Measurements from ENCODE around the gene CYLD.

CYLD gene

DNA sequence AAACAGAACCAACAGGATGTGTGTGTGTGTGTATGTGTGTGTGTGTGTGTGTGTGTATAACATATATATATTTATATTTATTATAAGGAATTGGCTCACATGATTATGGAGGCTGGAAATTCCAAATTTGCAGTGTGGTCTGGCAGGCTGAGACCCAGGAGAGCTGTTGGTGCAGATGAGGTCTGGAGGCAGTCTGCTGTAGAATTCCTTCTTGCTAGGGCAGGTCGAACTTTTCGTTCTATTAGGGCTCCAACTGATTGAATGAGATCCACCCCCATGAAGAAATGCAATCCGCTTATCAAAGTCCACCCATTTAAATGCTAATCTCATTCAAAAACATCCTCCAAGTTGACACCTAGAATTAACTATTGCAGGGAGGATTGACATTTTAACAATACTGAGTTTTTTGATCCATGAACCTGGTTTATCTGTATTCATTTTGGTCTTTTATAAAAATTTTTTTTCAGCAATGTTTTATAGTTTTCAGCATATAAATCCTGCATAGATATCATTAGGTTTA is 85.0 kb downstream of the CYLD start:
- Histone ChIP-seq H3K23ac (ENCODE audit: low read length in 2 of 2) (no peak overlapping the region), H3K36me3 (ENCODE audit: control insufficient read depth in 1 of 2, insufficient read depth in 2 of 2, low read depth in 1 of 2, low read length in 2 of 2) (no peaks in the 10 kb centered on the region), H3K9me3 (ENCODE audit: control insufficient read depth, low read length) (no peaks in the 10 kb centered on the region), H2BK5ac (ENCODE audit: low read depth, low read length, poor library complexity, severe bottlenecking) (no peak overlapping the region), H4K8ac (ENCODE audit: low read length) (no peak overlapping the region), H4K91ac (ENCODE audit: low read length) (no peak overlapping the region), H3K4ac (ENCODE audit: low read depth in 1 of 2, low read length in 2 of 2) (no peak overlapping the region), H3K27ac (ENCODE audit: low read length, poor library complexity, severe bottlenecking) (no peak overlapping the region), H2BK12ac (ENCODE audit: low read length in 2 of 2) (no peak overlapping the region), H3K18ac (ENCODE audit: low read depth in 1 of 2, low read length in 2 of 2) (no peak overlapping the region), H3K27me3 (ENCODE audit: control insufficient read depth in 1 of 2, insufficient read depth in 1 of 2, low read length in 2 of 2) (peaks cover 4 to 11% of the 10 kb centered on the region in 2 experiments), H3K9ac (ENCODE audit: low read length) (no peak overlapping the region), H3K79me1 (replicated peaks; ENCODE audit: low read length, poor library complexity, severe bottlenecking) (no peaks in the 10 kb centered on the region), H2AFZ (ENCODE audit: low read depth, low read length) (no peak overlapping the region), H3K4me3 (ENCODE audit: insufficient read depth in 1 of 2, low read depth in 1 of 2, low read length in 2 of 2) (no peak overlapping the region), H2BK15ac (ENCODE audit: low read depth, poor library complexity, severe bottlenecking) (no peak overlapping the region), H3K4me1 (ENCODE audit: control insufficient read depth, insufficient read depth, low read depth, low read length) (no peaks in the 10 kb centered on the region), H3K4me2 (ENCODE audit: low read length, poor library complexity, severe bottlenecking) (no peak overlapping the region), H2BK120ac (ENCODE audit: low read depth, low read length) (no peak overlapping the region), H3K14ac (ENCODE audit: low read length in 2 of 2) (no peak overlapping the region), H2AK5ac (ENCODE audit: low read length, severe bottlenecking) (no peak overlapping the region)
- 70% methylated on average over 3 of the region's 3 CpGs for WGBS
- no peak for DNase-seq

DNA sequence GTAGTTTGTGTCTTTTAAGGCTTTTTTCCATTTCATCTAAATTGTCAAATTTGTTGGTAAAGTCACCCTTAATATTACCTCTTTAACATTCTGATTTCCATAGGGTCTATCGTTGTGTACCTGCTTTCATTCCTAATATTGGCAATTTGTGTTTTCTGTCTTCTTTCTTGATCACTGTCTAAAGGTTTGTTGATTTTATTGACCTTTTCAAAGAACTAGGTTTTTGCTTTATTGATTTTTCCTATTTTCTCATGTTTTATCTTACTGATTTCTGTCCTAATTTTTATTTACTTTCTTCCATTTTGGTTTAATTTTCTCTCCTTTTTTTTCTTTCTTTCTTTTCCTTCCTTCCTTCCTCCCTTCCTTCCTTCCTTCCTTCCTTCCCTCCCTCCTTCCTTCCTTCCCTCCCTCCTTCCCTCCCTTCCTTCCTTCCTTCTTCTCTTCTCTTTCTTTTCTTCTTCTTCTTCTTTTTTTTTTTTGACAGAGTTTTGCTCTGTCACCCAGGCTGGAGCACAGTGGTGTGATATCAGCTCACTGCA is 86.3 kb downstream of the CYLD start:
- no peak overlapping the region for H2BK120ac ChIP-seq (ENCODE audit: low read depth, low read length)
- no peaks in the 10 kb centered on the region for H3K36me3 ChIP-seq (ENCODE audit: control insufficient read depth in 1 of 2, insufficient read depth in 2 of 2, low read depth in 1 of 2, low read length in 2 of 2)
- H3K9ac ChIP-seq (ENCODE audit: low read length), result no peak overlapping the region
- no peaks in the 10 kb centered on the region for H3K9me3 ChIP-seq (ENCODE audit: control insufficient read depth, low read length)
- H3K23ac ChIP-seq (ENCODE audit: low read length in 2 of 2), result no peak overlapping the region
- H3K27ac ChIP-seq (ENCODE audit: low read length, poor library complexity, severe bottlenecking), result no peak overlapping the region
- no peak overlapping the region for H3K4ac ChIP-seq (ENCODE audit: low read depth in 1 of 2, low read length in 2 of 2)
- H3K4me3 ChIP-seq (ENCODE audit: insufficient read depth in 1 of 2, low read depth in 1 of 2, low read length in 2 of 2), result no peak overlapping the region
- H2AFZ ChIP-seq (ENCODE audit: low read depth, low read length), result no peak overlapping the region
- no peak overlapping the region for H4K91ac ChIP-seq (ENCODE audit: low read length)
- H3K79me1 ChIP-seq (replicated peaks; ENCODE audit: low read length, poor library complexity, severe bottlenecking), result no peaks in the 10 kb centered on the region
- H2AK5ac ChIP-seq (ENCODE audit: low read length, severe bottlenecking), result no peak overlapping the region
- no CpG with 5 or more reads among the region's 1 CpG for WGBS
- H3K27me3 ChIP-seq (ENCODE audit: control insufficient read depth in 1 of 2, insufficient read depth in 1 of 2, low read length in 2 of 2), result peaks cover 4 to 12% of the 10 kb centered on the region in 2 experiments
- H2BK5ac ChIP-seq (ENCODE audit: low read depth, low read length, poor library complexity, severe bottlenecking), result no peak overlapping the region
- H3K18ac ChIP-seq (ENCODE audit: low read depth in 1 of 2, low read length in 2 of 2), result no peak overlapping the region
- no peak for DNase-seq
- no peak overlapping the region for H3K14ac ChIP-seq (ENCODE audit: low read length in 2 of 2)
- H2BK12ac ChIP-seq (ENCODE audit: low read length in 2 of 2), result no peak overlapping the region
- no peaks in the 10 kb centered on the region for H3K4me1 ChIP-seq (ENCODE audit: control insufficient read depth, insufficient read depth, low read depth, low read length)
- no peak overlapping the region for H4K8ac ChIP-seq (ENCODE audit: low read length)
- H2BK15ac ChIP-seq (ENCODE audit: low read depth, poor library complexity, severe bottlenecking), result no peak overlapping the region
- H3K4me2 ChIP-seq (ENCODE audit: low read length, poor library complexity, severe bottlenecking), result no peak overlapping the region

DNA sequence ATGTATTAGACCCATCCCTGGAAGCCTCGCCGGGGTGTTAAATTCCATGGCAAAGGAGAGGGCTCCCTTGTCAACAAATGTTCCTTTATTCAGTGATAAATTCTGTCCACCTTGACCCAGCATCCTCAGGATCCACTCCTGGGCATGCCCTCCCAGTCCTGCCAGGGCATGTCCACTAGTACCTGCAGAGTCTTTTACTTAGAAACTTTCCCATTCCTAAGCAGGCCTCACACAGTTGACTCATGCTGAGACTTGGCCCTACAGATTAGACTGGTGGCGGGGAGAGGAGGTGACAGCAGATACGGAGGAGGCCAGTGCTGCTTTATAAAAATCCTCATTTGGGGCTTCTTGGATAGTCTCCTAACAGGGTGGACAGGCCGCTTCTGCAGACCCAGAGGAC is 88.8 kb downstream of the CYLD start:
- no peak overlapping the region for H3K4ac ChIP-seq (ENCODE audit: low read depth in 1 of 2, low read length in 2 of 2)
- no peak overlapping the region for H4K91ac ChIP-seq (ENCODE audit: low read length)
- no peak overlapping the region for H3K9ac ChIP-seq (ENCODE audit: low read length)
- no peak overlapping the region for H3K4me2 ChIP-seq (ENCODE audit: low read length, poor library complexity, severe bottlenecking)
- no peaks in the 10 kb centered on the region for H3K4me1 ChIP-seq (ENCODE audit: control insufficient read depth, insufficient read depth, low read depth, low read length)
- H3K9me3 ChIP-seq (ENCODE audit: control insufficient read depth, low read length), result no peaks in the 10 kb centered on the region
- no peaks in the 10 kb centered on the region for H3K79me1 ChIP-seq (replicated peaks; ENCODE audit: low read length, poor library complexity, severe bottlenecking)
- no peak overlapping the region for H4K8ac ChIP-seq (ENCODE audit: low read length)
- H2BK15ac ChIP-seq (ENCODE audit: low read depth, poor library complexity, severe bottlenecking), result no peak overlapping the region
- H3K18ac ChIP-seq (ENCODE audit: low read depth in 1 of 2, low read length in 2 of 2), result no peak overlapping the region
- H3K27me3 ChIP-seq (ENCODE audit: control insufficient read depth in 1 of 2, insufficient read depth in 1 of 2, low read length in 2 of 2), result peaks cover 12 to 13% of the 10 kb centered on the region in 2 experiments
- H3K23ac ChIP-seq (ENCODE audit: low read length in 2 of 2), result no peak overlapping the region
- H2AK5ac ChIP-seq (ENCODE audit: low read length, severe bottlenecking), result no peak overlapping the region
- H3K27ac ChIP-seq (ENCODE audit: low read length, poor library complexity, severe bottlenecking), result no peak overlapping the region
- no peak overlapping the region for H2BK12ac ChIP-seq (ENCODE audit: low read length in 2 of 2)
- H2BK5ac ChIP-seq (ENCODE audit: low read depth, low read length, poor library complexity, severe bottlenecking), result no peak overlapping the region
- no peak for DNase-seq
- no peaks in the 10 kb centered on the region for H3K36me3 ChIP-seq (ENCODE audit: control insufficient read depth in 1 of 2, insufficient read depth in 2 of 2, low read depth in 1 of 2, low read length in 2 of 2)
- H3K14ac ChIP-seq (ENCODE audit: low read length in 2 of 2), result no peak overlapping the region
- WGBS, result 77% methylated on average over 4 of the region's 5 CpGs
- H2AFZ ChIP-seq (ENCODE audit: low read depth, low read length), result no peak overlapping the region
- H2BK120ac ChIP-seq (ENCODE audit: low read depth, low read length), result no peak overlapping the region
- H3K4me3 ChIP-seq (ENCODE audit: insufficient read depth in 1 of 2, low read depth in 1 of 2, low read length in 2 of 2), result no peak overlapping the region

DNA sequence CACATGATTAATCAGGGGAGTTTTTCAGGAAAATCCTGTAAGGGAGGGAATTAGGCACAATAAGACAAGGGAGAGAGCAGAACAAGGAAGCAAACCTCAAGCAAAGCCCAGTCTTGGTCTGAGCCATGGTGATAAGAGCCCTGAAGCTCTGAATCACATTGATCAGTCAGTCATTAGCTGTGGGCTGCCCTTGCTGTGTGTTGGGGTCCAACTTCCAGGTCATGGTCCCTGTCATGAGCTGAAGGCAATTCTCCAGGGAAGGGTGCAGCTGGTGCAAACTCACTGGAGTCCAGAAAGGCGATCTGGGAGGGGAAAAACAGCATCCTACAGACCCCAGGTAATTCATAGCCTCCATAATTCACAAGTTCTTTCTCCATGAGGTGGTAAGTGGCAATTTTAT is 89.9 kb downstream of the CYLD start:
- no peak overlapping the region for H4K91ac ChIP-seq (ENCODE audit: low read length)
- peaks cover 13 to 15% of the 10 kb centered on the region in 2 experiments for H3K27me3 ChIP-seq (ENCODE audit: control insufficient read depth in 1 of 2, insufficient read depth in 1 of 2, low read length in 2 of 2)
- no peak overlapping the region for H2BK12ac ChIP-seq (ENCODE audit: low read length in 2 of 2)
- no peak overlapping the region for H3K9ac ChIP-seq (ENCODE audit: low read length)
- H2BK15ac ChIP-seq (ENCODE audit: low read depth, poor library complexity, severe bottlenecking), result no peak overlapping the region
- no peak overlapping the region for H2BK5ac ChIP-seq (ENCODE audit: low read depth, low read length, poor library complexity, severe bottlenecking)
- no peak for DNase-seq
- H3K36me3 ChIP-seq (ENCODE audit: control insufficient read depth in 1 of 2, insufficient read depth in 2 of 2, low read depth in 1 of 2, low read length in 2 of 2), result no peaks in the 10 kb centered on the region
- no peak overlapping the region for H2BK120ac ChIP-seq (ENCODE audit: low read depth, low read length)
- H2AK5ac ChIP-seq (ENCODE audit: low read length, severe bottlenecking), result no peak overlapping the region
- H4K8ac ChIP-seq (ENCODE audit: low read length), result no peak overlapping the region
- H3K14ac ChIP-seq (ENCODE audit: low read length in 2 of 2), result no peak overlapping the region
- no peak overlapping the region for H3K23ac ChIP-seq (ENCODE audit: low read length in 2 of 2)
- no peaks in the 10 kb centered on the region for H3K4me1 ChIP-seq (ENCODE audit: control insufficient read depth, insufficient read depth, low read depth, low read length)
- no peak overlapping the region for H3K18ac ChIP-seq (ENCODE audit: low read depth in 1 of 2, low read length in 2 of 2)
- no peak overlapping the region for H3K4me3 ChIP-seq (ENCODE audit: insufficient read depth in 1 of 2, low read depth in 1 of 2, low read length in 2 of 2)
- H3K9me3 ChIP-seq (ENCODE audit: control insufficient read depth, low read length), result no peaks in the 10 kb centered on the region
- H2AFZ ChIP-seq (ENCODE audit: low read depth, low read length), result no peak overlapping the region
- H3K4ac ChIP-seq (ENCODE audit: low read depth in 1 of 2, low read length in 2 of 2), result no peak overlapping the region
- H3K4me2 ChIP-seq (ENCODE audit: low read length, poor library complexity, severe bottlenecking), result no peak overlapping the region
- no peak overlapping the region for H3K27ac ChIP-seq (ENCODE audit: low read length, poor library complexity, severe bottlenecking)
- WGBS, result 40% methylated on average over 1 of the region's 1 CpG
- H3K79me1 ChIP-seq (replicated peaks; ENCODE audit: low read length, poor library complexity, severe bottlenecking), result no peaks in the 10 kb centered on the region
